ENCODE data around the gene IL18RAP. TPM values are rescaled to one million over a fixed set of nuclear protein-coding genes. Genes with fewer than 3 reads are reported as not detected.

The IL18RAP gene
- polyA plus RNA-seq, 1 donor from 2014 or later: not detected

DNA sequence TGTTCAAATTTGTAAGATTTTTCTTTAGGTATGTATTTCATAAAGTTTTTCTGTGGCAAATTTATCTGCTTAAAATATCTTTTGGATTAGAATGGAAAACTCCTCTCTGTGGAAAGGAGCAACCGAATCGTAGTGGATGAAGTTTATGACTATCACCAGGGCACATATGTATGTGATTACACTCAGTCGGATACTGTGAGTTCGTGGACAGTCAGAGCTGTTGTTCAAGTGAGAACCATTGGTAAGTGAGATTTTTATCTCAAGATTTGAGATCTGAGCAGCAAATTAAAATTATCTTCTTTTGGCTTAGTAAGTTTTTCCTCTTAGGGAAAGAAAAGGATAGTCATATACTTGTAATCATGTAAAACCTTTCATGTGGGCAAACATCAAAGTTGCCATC is 14.2 kb downstream of the IL18RAP start:
- no peaks in the 10 kb centered on the region for H3K9me2 ChIP-seq (ENCODE audit: insufficient read depth, low read length)
- H3K4me2 ChIP-seq (ENCODE audit: low read length): no peak overlapping the region
- no peaks in the 10 kb centered on the region for H3K36me3 ChIP-seq (ENCODE audit: insufficient read depth, low read length)
- H3K27me3 ChIP-seq (ENCODE audit: insufficient read depth, low read depth, low read length): no peaks in the 10 kb centered on the region
- H3K4me3 ChIP-seq (ENCODE audit: low read length): no peak overlapping the region
- no peak overlapping the region for H2AFZ ChIP-seq (ENCODE audit: low read depth, low read length)
- no peak overlapping the region for H3K9ac ChIP-seq (ENCODE audit: low read length)
- no peaks in the 10 kb centered on the region for H3K79me2 ChIP-seq (replicated peaks; ENCODE audit: insufficient read depth, low read length)
- no peak for TF ChIP-seq MXI1 (conservative IDR thresholded peaks at IDR 0.05; ENCODE audit: poor library complexity, severe bottlenecking)
- TF ChIP-seq EZH2 (IDR thresholded peaks at IDR 0.05; ENCODE audit: borderline replicate concordance, insufficient read depth, low read length, poor library complexity, severe bottlenecking): no peak
- TF ChIP-seq, protein P1, sequence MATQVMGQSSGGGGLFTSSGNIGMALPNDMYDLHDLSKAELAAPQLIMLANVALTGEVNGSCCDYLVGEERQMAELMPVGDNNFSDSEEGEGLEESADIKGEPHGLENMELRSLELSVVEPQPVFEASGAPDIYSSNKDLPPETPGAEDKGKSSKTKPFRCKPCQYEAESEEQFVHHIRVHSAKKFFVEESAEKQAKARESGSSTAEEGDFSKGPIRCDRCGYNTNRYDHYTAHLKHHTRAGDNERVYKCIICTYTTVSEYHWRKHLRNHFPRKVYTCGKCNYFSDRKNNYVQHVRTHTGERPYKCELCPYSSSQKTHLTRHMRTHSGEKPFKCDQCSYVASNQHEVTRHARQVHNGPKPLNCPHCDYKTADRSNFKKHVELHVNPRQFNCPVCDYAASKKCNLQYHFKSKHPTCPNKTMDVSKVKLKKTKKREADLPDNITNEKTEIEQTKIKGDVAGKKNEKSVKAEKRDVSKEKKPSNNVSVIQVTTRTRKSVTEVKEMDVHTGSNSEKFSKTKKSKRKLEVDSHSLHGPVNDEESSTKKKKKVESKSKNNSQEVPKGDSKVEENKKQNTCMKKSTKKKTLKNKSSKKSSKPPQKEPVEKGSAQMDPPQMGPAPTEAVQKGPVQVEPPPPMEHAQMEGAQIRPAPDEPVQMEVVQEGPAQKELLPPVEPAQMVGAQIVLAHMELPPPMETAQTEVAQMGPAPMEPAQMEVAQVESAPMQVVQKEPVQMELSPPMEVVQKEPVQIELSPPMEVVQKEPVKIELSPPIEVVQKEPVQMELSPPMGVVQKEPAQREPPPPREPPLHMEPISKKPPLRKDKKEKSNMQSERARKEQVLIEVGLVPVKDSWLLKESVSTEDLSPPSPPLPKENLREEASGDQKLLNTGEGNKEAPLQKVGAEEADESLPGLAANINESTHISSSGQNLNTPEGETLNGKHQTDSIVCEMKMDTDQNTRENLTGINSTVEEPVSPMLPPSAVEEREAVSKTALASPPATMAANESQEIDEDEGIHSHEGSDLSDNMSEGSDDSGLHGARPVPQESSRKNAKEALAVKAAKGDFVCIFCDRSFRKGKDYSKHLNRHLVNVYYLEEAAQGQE (IDR thresholded peaks at IDR 0.05; ENCODE audit: borderline replicate concordance): no peak
- TF ChIP-seq RAD21 (conservative IDR thresholded peaks at IDR 0.05): no peak
- TF ChIP-seq, protein P2, sequence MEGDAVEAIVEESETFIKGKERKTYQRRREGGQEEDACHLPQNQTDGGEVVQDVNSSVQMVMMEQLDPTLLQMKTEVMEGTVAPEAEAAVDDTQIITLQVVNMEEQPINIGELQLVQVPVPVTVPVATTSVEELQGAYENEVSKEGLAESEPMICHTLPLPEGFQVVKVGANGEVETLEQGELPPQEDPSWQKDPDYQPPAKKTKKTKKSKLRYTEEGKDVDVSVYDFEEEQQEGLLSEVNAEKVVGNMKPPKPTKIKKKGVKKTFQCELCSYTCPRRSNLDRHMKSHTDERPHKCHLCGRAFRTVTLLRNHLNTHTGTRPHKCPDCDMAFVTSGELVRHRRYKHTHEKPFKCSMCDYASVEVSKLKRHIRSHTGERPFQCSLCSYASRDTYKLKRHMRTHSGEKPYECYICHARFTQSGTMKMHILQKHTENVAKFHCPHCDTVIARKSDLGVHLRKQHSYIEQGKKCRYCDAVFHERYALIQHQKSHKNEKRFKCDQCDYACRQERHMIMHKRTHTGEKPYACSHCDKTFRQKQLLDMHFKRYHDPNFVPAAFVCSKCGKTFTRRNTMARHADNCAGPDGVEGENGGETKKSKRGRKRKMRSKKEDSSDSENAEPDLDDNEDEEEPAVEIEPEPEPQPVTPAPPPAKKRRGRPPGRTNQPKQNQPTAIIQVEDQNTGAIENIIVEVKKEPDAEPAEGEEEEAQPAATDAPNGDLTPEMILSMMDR (IDR thresholded peaks at IDR 0.05; ENCODE audit: poor library complexity, severe bottlenecking): no peak
- no peak for TF ChIP-seq SMC3 (conservative IDR thresholded peaks at IDR 0.05; ENCODE audit: poor library complexity)
- no peak for TF ChIP-seq POLR2AphosphoS5 (IDR thresholded peaks at IDR 0.05)
- TF ChIP-seq TAF1 (IDR thresholded peaks at IDR 0.05; ENCODE audit: low read depth): no peak
- no peak for TF ChIP-seq EP300 (conservative IDR thresholded peaks at IDR 0.05; ENCODE audit: poor library complexity, severe bottlenecking)
- H3K9me3 ChIP-seq (ENCODE audit: low read length): no peaks in the 10 kb centered on the region
- no peaks in the 10 kb centered on the region for H3F3A ChIP-seq (ENCODE audit: insufficient read depth, low read length, poor library complexity, severe bottlenecking)
- H3K27ac ChIP-seq (ENCODE audit: low read length): no peak overlapping the region
- no peaks in the 10 kb centered on the region for H4K20me1 ChIP-seq (ENCODE audit: insufficient read depth)

DNA sequence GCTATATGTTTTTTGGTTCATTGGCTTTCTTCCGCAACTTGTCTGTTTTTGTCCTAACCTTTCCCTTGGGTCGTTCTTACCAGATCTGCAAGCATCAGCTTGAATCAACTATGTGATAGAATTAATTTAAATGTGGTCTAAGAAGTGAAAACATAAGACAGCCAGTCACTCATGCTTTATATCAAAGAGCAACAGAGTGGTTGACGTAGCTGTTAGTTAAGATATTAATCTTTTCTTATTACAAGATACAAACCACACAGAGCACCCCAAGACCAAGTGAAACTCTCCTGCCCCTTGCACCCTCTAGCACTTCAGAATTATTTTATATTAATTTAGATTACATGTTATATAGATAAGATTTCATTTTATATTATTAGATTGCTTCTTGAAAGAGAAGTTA is 15.2 kb downstream of the IL18RAP start:
- H3K27me3 ChIP-seq (ENCODE audit: insufficient read depth, low read depth, low read length): no peaks in the 10 kb centered on the region
- H3F3A ChIP-seq (ENCODE audit: insufficient read depth, low read length, poor library complexity, severe bottlenecking): no peaks in the 10 kb centered on the region
- H3K36me3 ChIP-seq (ENCODE audit: insufficient read depth, low read length): no peaks in the 10 kb centered on the region
- no peak overlapping the region for H3K4me3 ChIP-seq (ENCODE audit: low read length)
- H3K27ac ChIP-seq (ENCODE audit: low read length): no peak overlapping the region
- H3K79me2 ChIP-seq (replicated peaks; ENCODE audit: insufficient read depth, low read length): no peaks in the 10 kb centered on the region
- H3K9me3 ChIP-seq (ENCODE audit: low read length): no peaks in the 10 kb centered on the region
- no peak for TF ChIP-seq TAF1 (IDR thresholded peaks at IDR 0.05; ENCODE audit: low read depth)
- TF ChIP-seq POLR2AphosphoS5 (IDR thresholded peaks at IDR 0.05): no peak
- TF ChIP-seq, protein P2 (IDR thresholded peaks at IDR 0.05; ENCODE audit: poor library complexity, severe bottlenecking): no peak
- no peaks in the 10 kb centered on the region for H4K20me1 ChIP-seq (ENCODE audit: insufficient read depth)
- H2AFZ ChIP-seq (ENCODE audit: low read depth, low read length): no peak overlapping the region
- H3K9me2 ChIP-seq (ENCODE audit: insufficient read depth, low read length): no peaks in the 10 kb centered on the region
- no peak overlapping the region for H3K9ac ChIP-seq (ENCODE audit: low read length)
- no peak overlapping the region for H3K4me2 ChIP-seq (ENCODE audit: low read length)

Data from neural cell (in vitro differentiated cells).